Hepatocyte (in vitro differentiated cells): ENCODE results near the gene PARP6.

ENCODE experiments used
- CTCF ChIP-seq: fragments of 200-600 bp; sonication (generic); IDR thresholded peaks from 2 replicates; pipeline ENCODE4 v1.5.1; 2016; ENCODE audit warnings: antibody characterized with exemption, mild to moderate bottlenecking; ENCODE audit not compliant: poor library complexity
- EZH2 ChIP-seq: fragments of 200-600 bp; sonication (generic); IDR thresholded peaks from 2 replicates; pipeline ENCODE4 v1.6.1; 2016; ENCODE audit warnings: antibody characterized with exemption, mild to moderate bottlenecking, borderline replicate concordance

GRCh38 chr15:72201391-72201921 is 70.9 kb downstream of the PARP6 start:
- TF ChIP-seq EZH2 (no peak), CTCF (no peak)
